ENCODE measurements around the gene LYSMD4. TPM values are rescaled to one million over a fixed set of nuclear protein-coding genes. Genes with fewer than 3 reads are reported as not detected.

The LYSMD4 gene
- total RNA-seq = 12.3 and 13.2 TPM in 2 replicates

GRCh38 chr15:99733268-99734039 lies at the start of gene LYSMD4:
Gene LYSMD4 (minus strand): TSS chr15:99733437. CDS start chr15:99731999, 1,438 bp downstream.

Other genes starting within 250 kb of the LYSMD4 start
- gene MEF2A, start 167.5 kb downstream of the LYSMD4 start, total RNA-seq = 16.7 and 47.3 TPM in 2 replicates

Data from nasal cavity respiratory epithelium epithelial cell of viscerocranial mucosa (primary cell).